Measurements from ENCODE around the gene RENBP. TPM values are rescaled to one million over a fixed set of nuclear protein-coding genes. Genes with fewer than 3 reads are reported as not detected.

The RENBP gene
- total RNA-seq, 1 donor from 2014 or later, result 20.2 TPM

DNA sequence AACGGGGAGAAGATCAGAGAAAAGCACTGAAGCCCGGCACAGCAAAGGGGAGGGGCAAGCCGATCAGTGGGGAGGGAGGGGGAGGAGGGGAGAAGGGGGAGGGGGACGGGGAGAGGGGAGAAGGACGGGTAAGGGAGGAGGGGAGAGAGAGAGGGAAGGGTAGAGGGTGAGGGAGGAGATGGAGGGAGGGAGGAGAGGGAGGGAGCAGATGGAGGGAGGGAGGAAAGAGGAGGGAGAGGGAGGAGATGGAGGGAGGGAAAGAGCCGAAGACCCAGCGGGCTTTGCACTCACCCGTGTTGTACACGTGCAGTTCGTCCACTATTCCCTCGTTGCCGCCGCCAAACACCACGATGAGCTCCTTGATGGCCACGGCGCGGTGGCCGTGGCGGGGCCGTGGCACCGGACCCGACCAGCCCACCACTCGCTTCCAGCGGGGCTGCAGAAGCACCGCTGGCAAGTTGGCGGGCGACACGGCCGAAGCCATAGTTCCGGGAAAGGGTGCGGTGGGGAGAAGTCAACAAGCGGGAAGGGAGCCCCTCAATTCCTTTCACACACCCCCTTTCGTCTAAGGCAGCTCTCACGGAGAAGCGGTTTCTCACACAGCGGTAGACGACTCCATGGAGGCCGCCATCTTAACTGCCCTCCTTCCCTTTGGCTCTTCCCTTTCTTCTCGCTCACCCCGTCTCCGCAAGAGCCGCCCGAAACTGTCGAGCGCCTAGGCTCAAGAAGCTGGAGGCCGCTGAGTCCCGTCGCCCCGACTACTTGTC lies 26.1 kb upstream of the RENBP start:
- intact Hi-C loops (cut with micrococcal nuclease), result loop anchor here (1.0 to 2.0 kb wide), 6 partner anchors 38 to 409 kb away; partner anchors contain the start of genes EMD and MECP2
- Mint-ChIP-seq H3K36me3 (ENCODE audit: low read depth) (peaks cover 17% of the 10 kb centered on the region), H3K27me3 (no peaks in the 10 kb centered on the region), H3K27ac (peak overlapping the region; percentile 100), H3K4me1 (peaks cover 56% of the 10 kb centered on the region), H3K4me3 (peak overlapping the region; percentile 100), H3K9me3 (no peaks in the 10 kb centered on the region)
- ChIA-PET CTCF (interaction anchor here (1.5 to 1.9 kb wide), 2 partner anchors 23 to 43 kb away, joined by 5 to 6 read pairs; no protein-coding TSS in a partner anchor), POLR2A (interaction anchor here (0.5 to 8.1 kb wide), 24 partner anchors 9 to 1012 kb away, joined by 3 to 114 read pairs (median 4); partner anchors contain the start of genes ARHGAP4, EMD, IDH3G and IRAK1)
- DNase-seq, result no peak
- TF ChIP-seq, protein P1, sequence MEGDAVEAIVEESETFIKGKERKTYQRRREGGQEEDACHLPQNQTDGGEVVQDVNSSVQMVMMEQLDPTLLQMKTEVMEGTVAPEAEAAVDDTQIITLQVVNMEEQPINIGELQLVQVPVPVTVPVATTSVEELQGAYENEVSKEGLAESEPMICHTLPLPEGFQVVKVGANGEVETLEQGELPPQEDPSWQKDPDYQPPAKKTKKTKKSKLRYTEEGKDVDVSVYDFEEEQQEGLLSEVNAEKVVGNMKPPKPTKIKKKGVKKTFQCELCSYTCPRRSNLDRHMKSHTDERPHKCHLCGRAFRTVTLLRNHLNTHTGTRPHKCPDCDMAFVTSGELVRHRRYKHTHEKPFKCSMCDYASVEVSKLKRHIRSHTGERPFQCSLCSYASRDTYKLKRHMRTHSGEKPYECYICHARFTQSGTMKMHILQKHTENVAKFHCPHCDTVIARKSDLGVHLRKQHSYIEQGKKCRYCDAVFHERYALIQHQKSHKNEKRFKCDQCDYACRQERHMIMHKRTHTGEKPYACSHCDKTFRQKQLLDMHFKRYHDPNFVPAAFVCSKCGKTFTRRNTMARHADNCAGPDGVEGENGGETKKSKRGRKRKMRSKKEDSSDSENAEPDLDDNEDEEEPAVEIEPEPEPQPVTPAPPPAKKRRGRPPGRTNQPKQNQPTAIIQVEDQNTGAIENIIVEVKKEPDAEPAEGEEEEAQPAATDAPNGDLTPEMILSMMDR (IDR thresholded peaks at IDR 0.05), result no peak
- ATAC-seq (ENCODE audit: low read depth), result peak; percentile 5

DNA sequence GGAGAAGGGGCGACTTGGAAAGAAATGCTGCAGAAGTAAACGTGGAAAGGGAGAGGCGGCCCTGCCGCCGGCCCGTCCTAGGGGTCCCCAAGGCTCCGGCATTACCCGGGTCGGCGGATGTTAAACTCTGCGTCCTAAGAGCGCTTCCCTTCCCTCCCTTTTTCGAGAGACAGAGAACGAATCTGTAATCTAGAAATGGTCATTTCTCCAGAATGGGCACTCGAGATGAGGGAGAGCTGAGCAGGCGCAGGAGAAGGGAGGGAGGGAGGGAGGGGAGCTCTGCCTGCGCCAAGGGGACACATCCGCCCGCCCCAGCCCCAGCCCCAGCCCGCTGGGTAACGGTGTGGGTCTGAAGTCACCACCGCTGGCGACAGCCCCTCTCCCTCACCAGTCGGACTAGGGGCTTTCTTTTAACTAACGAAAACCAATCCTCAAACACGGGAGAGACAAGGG lies 25.5 kb upstream of the RENBP start:
- H3K4me1 Mint-ChIP-seq, result peaks cover 62% of the 10 kb centered on the region
- H3K4me3 Mint-ChIP-seq, result peak overlapping the region; percentile 100
- ATAC-seq (ENCODE audit: low read depth), result no peak
- CTCF ChIA-PET, result interaction anchor here (1.6 kb wide), 1 partner anchor 44 kb away, joined by 6 read pairs; no protein-coding TSS in a partner anchor
- no peak for DNase-seq
- H3K27me3 Mint-ChIP-seq, result no peaks in the 10 kb centered on the region
- H3K9me3 Mint-ChIP-seq, result no peaks in the 10 kb centered on the region
- TF ChIP-seq, protein P1 (IDR thresholded peaks at IDR 0.05), result no peak
- peaks cover 17% of the 10 kb centered on the region for H3K36me3 Mint-ChIP-seq (ENCODE audit: low read depth)
- POLR2A ChIA-PET, result interaction anchor here (0.5 to 8.1 kb wide), 8 partner anchors 9 to 175 kb away, joined by 3 to 114 read pairs (median 12); partner anchors contain the start of genes ARHGAP4 and SSR4
- peak overlapping the region; percentile 70 for H3K27ac Mint-ChIP-seq
- intact Hi-C loops (cut with micrococcal nuclease), result loop anchor here (1.0 to 2.0 kb wide), 4 partner anchors 39 to 401 kb away; partner anchors contain the start of gene MECP2

DNA sequence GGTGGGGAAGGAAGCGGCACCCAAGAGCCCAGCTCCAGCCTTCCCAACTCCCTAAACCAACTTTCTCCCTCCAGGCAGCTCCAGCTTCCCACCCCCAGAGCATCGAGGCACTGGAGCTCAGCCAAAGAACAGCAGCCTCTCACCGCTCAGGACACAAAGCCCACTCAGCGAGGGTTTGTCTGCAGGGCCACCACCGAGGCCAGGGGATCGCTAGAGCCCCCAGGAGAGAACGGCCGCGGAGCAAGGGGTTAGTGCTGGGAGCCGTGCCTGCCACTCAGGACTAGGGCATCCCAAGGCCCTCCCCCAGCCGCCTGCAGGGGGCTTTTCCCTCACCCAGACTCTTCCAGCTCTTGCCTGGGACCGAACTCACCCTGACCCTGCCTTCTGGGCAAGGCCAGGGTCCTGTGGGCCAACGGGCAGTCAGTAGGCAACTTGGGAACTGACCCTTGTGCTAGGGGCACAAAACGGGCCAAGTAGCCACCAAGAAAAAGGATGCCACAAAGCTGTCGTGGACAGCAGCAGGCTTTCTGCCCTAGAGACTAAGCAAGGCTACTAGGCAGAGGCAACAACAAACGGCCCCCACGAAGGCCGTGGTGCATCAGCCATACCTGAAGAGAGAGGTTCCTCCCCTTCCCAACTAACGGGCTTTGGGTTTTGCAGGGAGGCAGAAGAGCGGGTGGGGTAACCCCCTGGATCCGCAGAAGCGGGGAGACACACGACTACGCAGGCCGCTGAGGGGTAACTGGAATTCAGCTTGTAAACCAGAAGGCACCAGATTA lies 24.9 kb upstream of the RENBP start:
- TF ChIP-seq, protein P1 (IDR thresholded peaks at IDR 0.05), result no peak
- H3K4me3 Mint-ChIP-seq, result peak overlapping the region; percentile 100
- ATAC-seq (ENCODE audit: low read depth) (no peak), DNase-seq (no peak)
- intact Hi-C loops (cut with micrococcal nuclease), result loop anchor here (1.0 kb wide), 1 partner anchor 82 kb away; no protein-coding TSS in a partner anchor
- peaks cover 62% of the 10 kb centered on the region for H3K4me1 Mint-ChIP-seq
- ChIA-PET POLR2A (interaction anchor here (0.9 to 8.1 kb wide), 9 partner anchors 8 to 175 kb away, joined by 3 to 114 read pairs (median 4); partner anchors contain the start of genes ARHGAP4, IRAK1 and SSR4), CTCF (interaction anchor here (1.0 to 1.6 kb wide), 3 partner anchors 22 to 45 kb away, joined by 3 to 8 read pairs (median 6); no protein-coding TSS in a partner anchor)
- H3K27ac Mint-ChIP-seq, result peak overlapping the region; percentile 70
- no peaks in the 10 kb centered on the region for H3K27me3 Mint-ChIP-seq
- H3K36me3 Mint-ChIP-seq (ENCODE audit: low read depth), result peaks cover 17% of the 10 kb centered on the region
- no peaks in the 10 kb centered on the region for H3K9me3 Mint-ChIP-seq

DNA sequence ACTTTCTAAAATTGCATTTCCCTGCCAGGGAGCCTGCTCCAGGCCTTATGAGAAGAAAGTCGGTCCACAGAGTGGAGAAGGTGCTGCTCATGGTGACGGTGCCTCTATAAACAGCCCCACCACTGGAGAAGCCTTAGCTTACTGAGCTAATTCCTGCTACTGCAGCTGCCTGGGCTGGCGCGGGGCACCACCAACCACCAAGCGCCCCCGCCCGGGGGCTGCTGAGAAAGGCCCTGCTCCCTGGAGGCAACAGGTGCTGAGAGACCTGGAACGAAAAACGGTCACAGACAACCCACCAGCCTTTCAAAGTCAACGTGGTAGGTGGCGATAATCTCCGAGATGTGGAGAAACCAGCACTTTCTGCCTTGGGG lies 24.3 kb upstream of the RENBP start:
- H3K4me1 Mint-ChIP-seq, result peaks cover 58% of the 10 kb centered on the region
- intact Hi-C loops (cut with micrococcal nuclease), result loop anchor here (1.0 kb wide), 1 partner anchor 83 kb away; no protein-coding TSS in a partner anchor
- no peaks in the 10 kb centered on the region for H3K9me3 Mint-ChIP-seq

More for the DNA sequence above, 24.3 kb upstream of the RENBP start:
- no peaks in the 10 kb centered on the region for H3K27me3 Mint-ChIP-seq
- ChIA-PET POLR2A (interaction anchor here (0.9 to 8.1 kb wide), 7 partner anchors 7 to 51 kb away, joined by 3 to 114 read pairs (median 4); partner anchors contain the start of genes ARHGAP4 and IRAK1), CTCF (interaction anchor here (1.0 to 1.6 kb wide), 3 partner anchors 21 to 45 kb away, joined by 3 to 8 read pairs (median 6); no protein-coding TSS in a partner anchor)
- H3K4me3 Mint-ChIP-seq, result peak overlapping the region; percentile 100
- no peak for DNase-seq
- H3K36me3 Mint-ChIP-seq (ENCODE audit: low read depth), result peaks cover 17% of the 10 kb centered on the region
- ATAC-seq (ENCODE audit: low read depth), result no peak
- TF ChIP-seq, protein P1 (IDR thresholded peaks at IDR 0.05), result no peak
- peak overlapping the region; percentile 18 for H3K27ac Mint-ChIP-seq
